Endothelial cell of umbilical vein (primary cell): ENCODE data around the gene RPS18. TPM values are rescaled to one million over a fixed set of nuclear protein-coding genes. Genes with fewer than 3 reads are reported as not detected.

ENCODE experiments used
- BruUV-seq: library from RNA; stranded (reverse); fragments of 400-500 nt; replicated peaks from 2 replicates; lab custom pipeline; 2021; lab: Mats Ljungman, UMichigan
- CTCF ChIA-PET: fragments of 300-600, 350-600 bp; sonication (Branson Sonifier 250); formaldehyde crosslinking; loops from one replicate; lab custom pipeline; 2021; ENCODE audit warnings: antibody characterized with exemption, inconsistent platforms; lab: Charles Lee
- POLR2A ChIA-PET: fragments of 300-600, 350-600 bp; sonication (Branson Sonifier 250); formaldehyde crosslinking; loops from one replicate; lab custom pipeline; 2021; ENCODE audit warnings: antibody characterized with exemption, inconsistent platforms; lab: Charles Lee
- DNase-seq: peaks from one replicate; pipeline ENCODE4 v3.0.0-alpha.2; 2011; ENCODE audit warnings: low read depth, low spot score
- FAIRE-seq: peaks from 2 replicates; lab custom pipeline; 2011; peaks lifted over from hg19 to GRCh38; lab: Jason Lieb, UNC
- H2AFZ ChIP-seq: 2 replicates; pipeline ENCODE4 v1.6.0; 2012; ENCODE audit warnings: low read depth, low read length, control low read depth, inconsistent platforms
- H3K27ac ChIP-seq: 2 replicates; pipeline ENCODE4 v1.5.1; 2011; ENCODE audit warnings: low read depth, mild to moderate bottlenecking, control low read depth, low read length, moderate library complexity; ENCODE audit not compliant: insufficient read depth
- H3K27me3 ChIP-seq, 2 experiments: 2 replicates each; pipeline versions ENCODE4 v1.6.0 to v1.6.1; 2011; ENCODE audit warnings: low read length in 2 of 2, mixed read lengths in 1 of 2; ENCODE audit not compliant: control insufficient read depth in 2 of 2, insufficient read depth in 2 of 2
- H3K36me3 ChIP-seq, 2 experiments: 2 replicates in 1 of 2; 3 replicates in 1 of 2; pipeline ENCODE4 v1.5.1; 2011; ENCODE audit warnings: low read length in 2 of 2, mild to moderate bottlenecking in 1 of 2, moderate library complexity in 1 of 2; ENCODE audit not compliant: control insufficient read depth in 2 of 2, insufficient read depth in 2 of 2; ENCODE audit errors: extremely low read depth in 1 of 2
- H3K4me1 ChIP-seq: 3 replicates; pipeline ENCODE4 v1.5.1; 2011; ENCODE audit warnings: mild to moderate bottlenecking, low read length; ENCODE audit not compliant: control insufficient read depth, insufficient read depth; ENCODE audit errors: extremely low read depth
- H3K4me2 ChIP-seq: 2 replicates; pipeline ENCODE4 v1.6.1; 2011; ENCODE audit warnings: low read length, control low read depth, mixed read lengths; ENCODE audit not compliant: insufficient read depth
- H3K4me3 ChIP-seq, 3 experiments: fragments of 200-600 bp in 1 of 3; sonication (generic), shearing (Covaris generic) in 1 of 3; replicated peaks in 1 of 3; 2 replicates each; pipeline ENCODE4 v1.5.1; 2011 to 2016; ENCODE audit warnings: control low read depth in 3 of 3, low read length in 3 of 3, mild to moderate bottlenecking in 2 of 3, inconsistent platforms in 1 of 3, low read depth in 1 of 3, moderate library complexity in 1 of 3; ENCODE audit not compliant: insufficient read depth in 1 of 3
- H3K79me2 ChIP-seq: 2 replicates; pipeline ENCODE4 v1.6.0; 2012; ENCODE audit warnings: low read length, inconsistent platforms; ENCODE audit not compliant: control insufficient read depth, insufficient read depth
- H3K9ac ChIP-seq: replicated peaks from 2 replicates; pipeline ENCODE3; 2011; ENCODE audit warnings: low read length, control low read depth; ENCODE audit not compliant: insufficient read depth; ENCODE audit errors: extremely low read depth
- H3K9me1 ChIP-seq: replicated peaks from 3 replicates; pipeline ENCODE4 v1.6.0; 2011; ENCODE audit warnings: mild to moderate bottlenecking, low read length; ENCODE audit not compliant: control insufficient read depth, insufficient read depth; ENCODE audit errors: extremely low read depth
- H3K9me3 ChIP-seq: replicated peaks from 2 replicates; pipeline ENCODE4 v1.5.1; 2012; ENCODE audit warnings: low read length, inconsistent platforms; ENCODE audit not compliant: control insufficient read depth, insufficient read depth
- H4K20me1 ChIP-seq: replicated peaks from 2 replicates; pipeline ENCODE3; 2011; ENCODE audit warnings: mild to moderate bottlenecking, low read length; ENCODE audit not compliant: control insufficient read depth, insufficient read depth; ENCODE audit errors: extremely low read depth
- CTCF ChIP-seq, 2 donors: IDR thresholded peaks; 1 replicate in 1 of 2; 2 replicates in 1 of 2; pipeline ENCODE4 v1.5.1; 2011; ENCODE audit warnings: low read length in 2 of 2, mild to moderate bottlenecking in 2 of 2, moderate library complexity in 2 of 2, control low read depth in 1 of 2, inconsistent platforms in 1 of 2, low read depth in 1 of 2; ENCODE audit not compliant: insufficient read depth in 1 of 2; ENCODE audit errors: extremely low read depth in 1 of 2
- EZH2 ChIP-seq: IDR thresholded peaks from 2 replicates; pipeline ENCODE4 v1.6.1; 2012; ENCODE audit warnings: borderline replicate concordance, low read depth, mild to moderate bottlenecking, moderate library complexity, low read length, inconsistent platforms; ENCODE audit not compliant: severe bottlenecking
- FOS ChIP-seq: IDR thresholded peaks from 2 replicates; pipeline ENCODE4 v1.6.1; 2011; ENCODE audit warnings: mild to moderate bottlenecking, low read length, moderate library complexity, borderline replicate concordance; ENCODE audit not compliant: insufficient read depth
- GATA2 ChIP-seq: IDR thresholded peaks from 2 replicates; pipeline ENCODE4 v1.7.0; 2011; ENCODE audit warnings: low read depth, mild to moderate bottlenecking, moderate library complexity, mixed read lengths, low read length; ENCODE audit not compliant: insufficient read length, insufficient read depth
- JUN ChIP-seq: IDR thresholded peaks from 2 replicates; pipeline ENCODE4 v1.6.1; 2011; ENCODE audit warnings: borderline replicate concordance, low read depth; ENCODE audit not compliant: insufficient read length, insufficient read depth
- MAX ChIP-seq: IDR thresholded peaks from 2 replicates; pipeline ENCODE4 v1.6.1; 2011; ENCODE audit not compliant: insufficient read depth, insufficient read length
- MYC ChIP-seq: IDR thresholded peaks from one replicate; pipeline ENCODE4 v1.6.1; 2011; ENCODE audit warnings: mild to moderate bottlenecking, low read depth, low read length
- POLR2A ChIP-seq: IDR thresholded peaks from 2 replicates; pipeline ENCODE4 v1.6.1; 2012; ENCODE audit warnings: low read depth, mild to moderate bottlenecking, control low read depth, low read length
- POLR2AphosphoS5 ChIP-seq: IDR thresholded peaks from 2 replicates; pipeline ENCODE4 v1.6.1; 2012; ENCODE audit warnings: low read depth, mild to moderate bottlenecking, control low read depth, low read length, moderate library complexity; ENCODE audit not compliant: insufficient read depth
- dilution Hi-C: fragments of 300-500 bp; cut with MboI; formaldehyde crosslinking; loops from one replicate; pipeline ENCODE4 v1.15.0; 2019; ENCODE audit warnings: low sequenced_read_pairs; ENCODE audit not compliant: extremely low pct_ligation_motif_present
- intact Hi-C: fragments of 100-400 bp; cut with micrococcal nuclease; formaldehyde crosslinking; loops from one replicate; pipeline ENCODE4 v1.10.0; 2022
- microRNA-seq: library from miRNA; unstranded; fragments of <30 nt; microRNA quantifications from one replicate; pipeline ENCODE4 v1.2.0, GENCODE V29; 2021; ENCODE audit warnings: borderline number of aligned reads, borderline replicate concordance
- polyA plus RNA-seq, 4 experiments: library from polyadenylated mRNA; depleted of rRNA in 3 of 4; stranded (reverse) in 3 of 4; unstranded in 1 of 4; fragments of >200 nt; gene quantifications; 2 replicates each; pipeline versions ENCODE4 v1.2.1 to v1.2.3, GENCODE V29; 2011 to 2012; ENCODE audit warnings: missing spikeins in 1 of 4
- total RNA-seq: library from RNA; stranded (reverse); gene quantifications from 2 replicates; pipeline ENCODE4 v1.2.3, GENCODE V29; 2021

Gene RPS18
- total and polyA plus RNA-seq, 2 donors (not counting 3 experiments of a cell fraction or from before 2014, with no cell fraction given), result 2,336 to 5,541 TPM

- Histone ChIP-seq H3K9ac (no peak overlapping the region), H3K9me3 (no peaks in the 10 kb centered on the region), H4K20me1 (no peaks in the 10 kb centered on the region), H3K79me2 (peaks cover 31% of the 10 kb centered on the region), H3K27me3 (no peaks in the 10 kb centered on the region), H3K27ac (no peak overlapping the region), H3K9me1 (no peaks in the 10 kb centered on the region), H3K36me3 (peaks cover 4 to 18% of the 10 kb centered on the region in 2 experiments), H2AFZ (no peak overlapping the region), H3K4me2 (peak overlapping the region; percentile 65), H3K4me3 (no peak overlapping the region), H3K4me1 (peaks cover 38% of the 10 kb centered on the region)
- BruUV-seq, result no TSS peak
- CTCF ChIA-PET, result interaction anchor here (1.1 to 1.5 kb wide), 3 partner anchors 9 to 25 kb away, joined by 3 to 4 read pairs (median 3); no protein-coding TSS in a partner anchor
- no peak for DNase-seq
- POLR2A ChIA-PET, result interaction anchor here (1.2 kb wide), 1 partner anchor 52 kb away, joined by 6 read pairs; the partner anchor contains the start of genes RPS18 and VPS52
- no peak for FAIRE-seq
- intact Hi-C loops (no loop called here), dilution Hi-C loops (no loop called here)
- TF ChIP-seq GATA2 (no peak), JUN (no peak), POLR2AphosphoS5 (no peak), FOS (no peak), EZH2 (no peak), MYC (no peak), POLR2A (no peak), CTCF (IDR thresholded peaks at IDR 0.05; ENCODE audit: extremely low read depth in 1 of 2, insufficient read depth in 1 of 2, low read depth in 1 of 2, low read length in 2 of 2) (no peak), MAX (no peak)
These were observed 52.2 kb downstream of the RPS18 start for GRCh38 chr6:33324125-33324524.

Small RNA genes within 50 kb of the gene (microRNA-seq; reads per million reads assigned to microRNA genes)
- gene MIR6834, result not detected
- gene MIR6873, result not detected

Other genes starting within 250 kb of the RPS18 start
- gene HLA-DPA1, start 198.4 kb upstream of the RPS18 start, total RNA-seq, result 11.4 TPM in 1 of 2 replicates, not detected in the other
- 18.9 and 23.2 TPM in 2 replicates for gene HLA-DPA1, start 198.4 kb upstream of the RPS18 start, polyA plus RNA-seq
- gene HLA-DPB1, start 196.1 kb upstream of the RPS18 start, total RNA-seq, result 2.3 and 19.1 TPM in 2 replicates
- gene HLA-DPB1, start 196.1 kb upstream of the RPS18 start, polyA plus RNA-seq, result 26.1 and 38.0 TPM in 2 replicates
- gene COL11A2, start 79.6 kb upstream of the RPS18 start, total RNA-seq, result 1.3 and 1.7 TPM in 2 replicates
- gene COL11A2, start 79.6 kb upstream of the RPS18 start, polyA plus RNA-seq, result 0.49 and 0.65 TPM in 2 replicates
- 43.4 and 45.6 TPM in 2 replicates for gene RXRB, start 71.4 kb upstream of the RPS18 start, total RNA-seq
- 44.4 and 48.1 TPM in 2 replicates for gene RXRB, start 71.4 kb upstream of the RPS18 start, polyA plus RNA-seq
- gene SLC39A7, start 71.2 kb upstream of the RPS18 start, total RNA-seq, result 129 and 138 TPM in 2 replicates
- 92.2 and 99.8 TPM in 2 replicates for gene SLC39A7, start 71.2 kb upstream of the RPS18 start, polyA plus RNA-seq
- 4.0 and 4.3 TPM in 2 replicates for gene HSD17B8, start 67.4 kb upstream of the RPS18 start, total RNA-seq
- 8.2 and 8.4 TPM in 2 replicates for gene HSD17B8, start 67.4 kb upstream of the RPS18 start, polyA plus RNA-seq
- 26.8 and 28.0 TPM in 2 replicates for gene RING1, start 63.6 kb upstream of the RPS18 start, total RNA-seq
- gene RING1, start 63.6 kb upstream of the RPS18 start, polyA plus RNA-seq, result 27.9 and 32.9 TPM in 2 replicates
- 43.8 and 49.2 TPM in 2 replicates for gene VPS52, start 199 bp upstream of the RPS18 start, total RNA-seq
- gene VPS52, start 199 bp upstream of the RPS18 start, polyA plus RNA-seq, result 112 and 132 TPM in 2 replicates
- gene B3GALT4, start 5.0 kb downstream of the RPS18 start, total RNA-seq, result 4.1 and 4.5 TPM in 2 replicates
- 5.6 and 7.6 TPM in 2 replicates for gene B3GALT4, start 5.0 kb downstream of the RPS18 start, polyA plus RNA-seq
- gene WDR46, start 17.2 kb downstream of the RPS18 start, total RNA-seq, result 66.9 and 71.2 TPM in 2 replicates
- gene WDR46, start 17.2 kb downstream of the RPS18 start, polyA plus RNA-seq, result 53.9 and 61.4 TPM in 2 replicates
- 52.3 and 63.5 TPM in 2 replicates for gene PFDN6, start 17.5 kb downstream of the RPS18 start, total RNA-seq
- gene PFDN6, start 17.5 kb downstream of the RPS18 start, polyA plus RNA-seq, result 27.5 and 31.0 TPM in 2 replicates
- 85.8 and 90.3 TPM in 2 replicates for gene RGL2, start 26.9 kb downstream of the RPS18 start, total RNA-seq
- 87.7 and 101 TPM in 2 replicates for gene RGL2, start 26.9 kb downstream of the RPS18 start, polyA plus RNA-seq
- 90.7 and 98.0 TPM in 2 replicates for gene TAPBP, start 42.0 kb downstream of the RPS18 start, total RNA-seq
- gene TAPBP, start 42.0 kb downstream of the RPS18 start, polyA plus RNA-seq, result 69.6 and 79.9 TPM in 2 replicates
- gene ZBTB22, start 45.7 kb downstream of the RPS18 start, total RNA-seq, result 12.6 and 13.9 TPM in 2 replicates
- 15.4 and 16.5 TPM in 2 replicates for gene ZBTB22, start 45.7 kb downstream of the RPS18 start, polyA plus RNA-seq
- 52.0 and 54.4 TPM in 2 replicates for gene DAXX, start 50.9 kb downstream of the RPS18 start, total RNA-seq
- 19.2 and 20.5 TPM in 2 replicates for gene DAXX, start 50.9 kb downstream of the RPS18 start, polyA plus RNA-seq
- gene KIFC1, start 119.7 kb downstream of the RPS18 start, total RNA-seq, result 63.4 and 65.9 TPM in 2 replicates
- 38.5 and 39.3 TPM in 2 replicates for gene KIFC1, start 119.7 kb downstream of the RPS18 start, polyA plus RNA-seq
- 28.8 and 32.5 TPM in 2 replicates for gene PHF1, start 138.9 kb downstream of the RPS18 start, total RNA-seq
- 53.1 and 62.6 TPM in 2 replicates for gene PHF1, start 138.9 kb downstream of the RPS18 start, polyA plus RNA-seq
- 133 TPM in 2 replicates for gene CUTA, start 146.0 kb downstream of the RPS18 start, total RNA-seq
- 202 and 241 TPM in 2 replicates for gene CUTA, start 146.0 kb downstream of the RPS18 start, polyA plus RNA-seq
- 14.3 and 15.1 TPM in 2 replicates for gene SYNGAP1, start 148.0 kb downstream of the RPS18 start, total RNA-seq
- gene SYNGAP1, start 148.0 kb downstream of the RPS18 start, polyA plus RNA-seq, result 7.3 and 7.9 TPM in 2 replicates
- 8.0 and 8.7 TPM in 2 replicates for gene ZBTB9, start 182.5 kb downstream of the RPS18 start, total RNA-seq
- 4.7 and 4.9 TPM in 2 replicates for gene ZBTB9, start 182.5 kb downstream of the RPS18 start, polyA plus RNA-seq